ENCODE measurements around the gene CD8A.
"Not testable (repeated sequence)": the region's sequence is repeated elsewhere in the genome, so short reads cannot be mapped to it uniquely, and the experiment has no call there.

Gene CD8A

GRCh38 chr2:86776532-86776931 lies 14.2 kb downstream of the CD8A start:
- DNase-seq (ENCODE audit: low read depth in 2 of 2): no peak

- no peak for DNase-seq (ENCODE audit: low read depth in 2 of 2)
Observed at GRCh38 chr2:86775338-86775737, 15.4 kb downstream of the CD8A start.

GRCh38 chr2:86774862-86775261 lies 15.9 kb downstream of the CD8A start:
- no peak for DNase-seq (ENCODE audit: low read depth in 2 of 2)

GRCh38 chr2:86772611-86773010 lies 18.1 kb downstream of the CD8A start:
- no peak for DNase-seq (ENCODE audit: low read depth in 2 of 2)

GRCh38 chr2:86770816-86771301 lies 19.9 kb downstream of the CD8A start:
- DNase-seq (ENCODE audit: low read depth in 2 of 2): no peak

GRCh38 chr2:86769838-86770237 lies 20.9 kb downstream of the CD8A start:
- no peak for DNase-seq (ENCODE audit: low read depth in 2 of 2)

- no peak for DNase-seq (ENCODE audit: low read depth in 2 of 2)
Observed at GRCh38 chr2:86768189-86768949, 22.3 kb downstream of the CD8A start.

GRCh38 chr2:86765310-86765695 lies 25.4 kb downstream of the CD8A start:
- no peak for DNase-seq (ENCODE audit: low read depth in 2 of 2)

- no peak for DNase-seq (ENCODE audit: low read depth in 2 of 2)
Observed at GRCh38 chr2:86764661-86765309, 25.9 kb downstream of the CD8A start.

- no peak for DNase-seq (ENCODE audit: low read depth in 2 of 2)
Observed at GRCh38 chr2:86760371-86760770, 30.3 kb downstream of the CD8A start.

- DNase-seq (ENCODE audit: low read depth in 2 of 2): no peak
Observed at GRCh38 chr2:86758405-86758804, 32.3 kb downstream of the CD8A start.

GRCh38 chr2:86753606-86754005 lies 37.1 kb downstream of the CD8A start:
- no peak for DNase-seq (ENCODE audit: low read depth in 2 of 2)

GRCh38 chr2:86752934-86753333 lies 37.8 kb downstream of the CD8A start:
- no peak for DNase-seq (ENCODE audit: low read depth in 2 of 2)

- DNase-seq (ENCODE audit: low read depth in 2 of 2): no peak
Observed at GRCh38 chr2:86751778-86752177, 38.9 kb downstream of the CD8A start.

GRCh38 chr2:86750240-86750839 lies 40.4 kb downstream of the CD8A start:
- DNase-seq (ENCODE audit: low read depth in 2 of 2): no peak

- no peak for DNase-seq (ENCODE audit: low read depth in 2 of 2)
Observed at GRCh38 chr2:86747711-86748639, 42.7 kb downstream of the CD8A start.

GRCh38 chr2:86746939-86747338 lies 43.8 kb downstream of the CD8A start:
- DNase-seq (ENCODE audit: low read depth in 2 of 2): no peak

GRCh38 chr2:86744152-86744551 lies 46.6 kb downstream of the CD8A start:
- no peak for DNase-seq (ENCODE audit: low read depth in 2 of 2)

- DNase-seq (ENCODE audit: low read depth in 2 of 2): not testable (repeated sequence)
Observed at GRCh38 chr2:86741889-86742498, 48.7 kb downstream of the CD8A start.

- not testable (repeated sequence) for DNase-seq (ENCODE audit: low read depth in 2 of 2)
Observed at GRCh38 chr2:86739889-86740288, 50.8 kb downstream of the CD8A start.

GRCh38 chr2:86739485-86739884 lies 51.2 kb downstream of the CD8A start:
- not testable (repeated sequence) for DNase-seq (ENCODE audit: low read depth in 2 of 2)

All from activated CD8-positive, alpha-beta memory T cell treated with anti-CD3 and anti-CD28 coated beads for 4 hours (primary cell).